Heart left ventricle (tissue), 16 donors: Measurements from ENCODE around the gene MED10. TPM values are rescaled to one million over a fixed set of nuclear protein-coding genes. Genes with fewer than 3 reads are reported as not detected.
A peak's percentile ranks its signal among the peaks of the same experiment; 100 is the strongest.

ENCODE experiments used
- ATAC-seq, 4 donors: fragments of 200-7000 bp; cut with Tn5 transposase; one replicate each; pipeline ENCODE4 v1.9.1; 2020 to 2022; ENCODE audit warnings: moderate library complexity in 4 of 4, mild to moderate bottlenecking in 3 of 4, moderate number of reproducible peaks in 1 of 4
- DNase-seq, 5 donors: peaks; one replicate each; pipeline ENCODE4 v3.0.0-alpha.2; 2020
- H3K27ac ChIP-seq, 12 donors: fragments of 200-600 bp; sonication (generic) in 4 of 12; one replicate each; pipeline versions ENCODE4 v1.5.0 to v1.8.0; 2016 to 2022; ENCODE audit warnings: mild to moderate bottlenecking in 2 of 12
- H3K27me3 ChIP-seq, 9 donors: fragments of 200-600 bp; sonication (generic) in 2 of 9; one replicate each; pipeline versions ENCODE4 v1.5.1 to v1.8.0; 2016 to 2022; ENCODE audit warnings: mild to moderate bottlenecking in 3 of 9
- H3K36me3 ChIP-seq, 9 donors: fragments of 200-600 bp; sonication (generic) in 2 of 9; one replicate each; pipeline versions ENCODE4 v1.5.0 to v1.8.0; 2018 to 2022; ENCODE audit warnings: mild to moderate bottlenecking in 2 of 9
- H3K4me1 ChIP-seq, 12 donors: fragments of 200-600 bp; sonication (generic) in 4 of 12; one replicate each; pipeline versions ENCODE4 v1.5.0 to v1.8.0; 2016 to 2022; ENCODE audit warnings: mild to moderate bottlenecking in 3 of 12
- H3K4me3 ChIP-seq, 12 donors: fragments of 200-600 bp; sonication (generic) in 4 of 12; one replicate each; pipeline versions ENCODE4 v1.5.0 to v1.8.0; 2017 to 2022; ENCODE audit warnings: mild to moderate bottlenecking in 9 of 12, moderate library complexity in 4 of 12
- H3K9me3 ChIP-seq, 12 donors: fragments of 200-600 bp; sonication (generic) in 4 of 12; one replicate each; pipeline versions ENCODE4 v1.5.0 to v1.8.0; 2016 to 2022; ENCODE audit warnings: mild to moderate bottlenecking in 1 of 12
- CTCF ChIP-seq, 12 donors: fragments of 200-600 bp; sonication (generic) in 4 of 12; IDR thresholded peaks; one replicate each; pipeline versions ENCODE4 v1.5.0 to v1.8.0; 2018 to 2022; ENCODE audit warnings: antibody characterized with exemption in 12 of 12, mild to moderate bottlenecking in 5 of 12
- POLR2A ChIP-seq, 2 donors: fragments of 450-650 bp; IDR thresholded peaks; one replicate each; pipeline ENCODE4 v1.6.1; 2017; ENCODE audit warnings: antibody characterized with exemption in 2 of 2, mild to moderate bottlenecking in 2 of 2, moderate library complexity in 2 of 2
- WGBS, 4 donors: extraction: QIAGEN DNeasy Blood & Tissue Kit in 2 of 4; methylation state at CpG; one replicate each; pipeline versions ENCODE4 v1.1.5 to v1.1.7; 2013 to 2018; 5-methylcytosine and 5-hydroxymethylcytosine counted together
- intact Hi-C, 10 donors: fragments of 100-400 bp; cut with DNase I; formaldehyde crosslinking; loops; one replicate each; pipeline versions ENCODE4 v1.11.1 to v1.14.2; 2022
- polyA plus RNA-seq, 2 donors: library from polyadenylated mRNA; stranded (reverse); fragments of 200-250 nt; gene quantifications; one replicate each; pipeline ENCODE4 v1.2.3, GENCODE V29; 2013
- total RNA-seq, 9 donors: library from RNA; depleted of rRNA in 2 of 9; stranded (reverse); fragments of >200 nt in 2 of 9; fragmentation: NEBNext Ultra II Directional in 3 of 9; extraction: Animal tissue kit (Norgen Biotek cat#: 25700) in 3 of 9; gene quantifications; one replicate each; pipeline versions ENCODE4 v1.1.0 to v1.2.4, GENCODE V29; 2016 to 2023
- donor health status: ischemic (EF 13 %, LVEDD 7.1; RV severe dilation, severe dysfunction).
- donor health status: healthy with polysubstance abuse.
- donor health status: DM: no; HTN: yes; CAD: no.
- donor health status: DM: no; HTN: no; CAD: no.
- donor health status: ischemic (EF 25% LVEDD 6.9; RV normal size, moderate dysfunction).
- donor health status: ischemic (EF 25% LVEDD 5.7; RV mildly dilated, moderate dysfunction).
- donor health status: healthy.
- donor health status: DM: yes; HTN: yes; CAD: no.
- donor health status: ischemic (EF 35%, LVEDD 5.7; RV mildly dilated, moderate dysfunction).
- donor health status: nonischemic (EF 11% LVEDD 7.7; RV severe dilation, severe dysfunction).
- donor health status: DM: yes; HTN: yes; CAD: no.
- donor health status: PGD.
- donor health status: ischemic (EF 29% LVEDD 5.4; RV normal size, mild dysfunction).
- donor health status: nonischemic (EF 23%, LVEDD 6.1; RV moderate dilation, normal function).

Gene MED10
- total and polyA plus RNA-seq, 11 donors: 13.2 to 51.9 (median 23.9) TPM

- Histone ChIP-seq H3K4me1 (peaks cover 0 to 22% (median 10%) of the 10 kb centered on the region in 12 donors), H3K9me3 (no peaks in the 10 kb centered on the region), H3K27me3 (no peaks in the 10 kb centered on the region), H3K4me3 (no peak overlapping the region), H3K27ac (peak overlapping the region in 4 of 12 donors; percentile 15 to 46 (median 44)), H3K36me3 (peaks cover 0 to 98% (median 94%) of the 10 kb centered on the region in 9 donors)
- DNase-seq (no peak), ATAC-seq (peak in 3 of 4 donors; percentile 46 to 91 (median 58))
- no peak for TF ChIP-seq CTCF (IDR thresholded peaks at IDR 0.05)
- TF ChIP-seq POLR2A (IDR thresholded peaks at IDR 0.05): no peak
- intact Hi-C loops: loop anchor here in 8 of 10 donors (10.0 kb wide), 11 partner anchors 72 to 878 kb away; partner anchors contain the start of genes TENT4A (in 2 of the 8), NSUN2 (in 1 of the 8), SRD5A1 (in 1 of the 8) and UBE2QL1 (in 1 of the 8)
- 69 to 77% (median 72%) methylated on average over 23 of the region's 23 CpGs for WGBS, 4 donors
These were observed 5.9 kb downstream of the MED10 start for GRCh38 chr5:6372251-6373080.

DNA sequence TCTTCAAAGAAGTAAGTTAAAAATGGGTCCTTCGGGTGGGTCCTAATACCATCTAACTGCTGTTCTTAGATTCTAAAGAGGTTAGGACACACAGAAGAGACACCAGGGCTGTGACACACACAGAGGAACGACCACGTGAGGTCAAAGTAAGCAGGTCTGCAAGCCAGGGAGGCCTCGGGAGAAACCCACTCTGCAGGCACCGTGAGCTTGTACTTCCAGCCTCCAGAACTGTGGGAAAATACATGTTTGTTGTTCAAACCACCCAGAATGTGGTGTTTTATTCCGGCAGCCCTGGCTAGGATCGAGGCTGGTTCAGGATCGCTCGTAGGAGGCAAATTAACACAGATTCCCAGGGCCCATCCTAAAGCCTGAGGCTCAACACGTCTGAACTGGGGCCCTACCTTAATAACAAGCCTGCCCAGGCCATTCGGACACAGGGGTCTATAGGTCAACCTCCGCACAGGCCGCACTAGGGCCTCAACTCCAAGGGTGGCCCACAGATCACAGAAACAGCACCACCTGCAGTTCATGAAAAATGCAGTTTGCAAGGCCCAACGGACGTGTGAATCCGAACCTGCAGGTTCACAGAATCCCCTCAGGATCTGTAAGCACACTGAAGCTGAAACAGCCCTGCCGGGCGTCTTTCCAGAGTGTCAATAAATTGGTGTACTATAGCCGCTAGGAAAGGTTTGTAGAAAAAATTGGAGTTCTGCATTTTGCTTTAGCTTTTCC is 7.1 kb downstream of the MED10 start:
- Histone ChIP-seq H3K36me3 (peaks cover 0 to 99% (median 89%) of the 10 kb centered on the region in 9 donors), H3K4me1 (peaks cover 0 to 10% (median 0%) of the 10 kb centered on the region in 12 donors), H3K9me3 (no peaks in the 10 kb centered on the region), H3K27ac (no peak overlapping the region), H3K27me3 (no peaks in the 10 kb centered on the region), H3K4me3 (no peak overlapping the region)
- ATAC-seq (no peak), DNase-seq (no peak)
- WGBS, 4 donors: 94 to 98% (median 97%) methylated on average over 17 to 19 of the region's 19 CpGs
- intact Hi-C loops: loop anchor here in 8 of 10 donors (10.0 kb wide), 11 partner anchors 74 to 876 kb away; partner anchors contain the start of genes TENT4A (in 2 of the 8), NSUN2 (in 1 of the 8), SRD5A1 (in 1 of the 8) and UBE2QL1 (in 1 of the 8)
- no peak for TF ChIP-seq CTCF (IDR thresholded peaks at IDR 0.05)
- no peak for TF ChIP-seq POLR2A (IDR thresholded peaks at IDR 0.05)

DNA sequence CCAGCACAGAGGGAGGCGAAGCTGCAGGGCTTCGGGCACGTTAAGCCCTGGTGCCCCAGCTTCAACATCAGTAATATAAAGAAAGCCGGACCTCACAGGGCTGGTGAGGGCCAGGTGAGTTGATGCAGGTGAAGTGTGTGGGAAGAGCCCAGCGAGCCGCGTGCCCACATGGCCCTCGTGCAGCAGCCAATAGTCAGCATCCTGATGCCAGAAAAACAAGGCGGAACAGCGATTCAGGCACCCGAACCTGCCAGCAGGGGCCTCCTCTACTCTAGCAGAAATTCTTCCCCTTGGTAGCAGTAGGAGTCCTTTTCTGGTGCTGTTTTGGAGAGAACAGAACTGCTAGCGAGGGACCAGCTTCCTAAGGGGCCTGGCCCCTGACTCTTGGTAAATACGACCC is 7.8 kb downstream of the MED10 start:
- Histone ChIP-seq H3K4me1 (peaks cover 0 to 5% (median 0%) of the 10 kb centered on the region in 12 donors), H3K36me3 (peaks cover 0 to 98% (median 82%) of the 10 kb centered on the region in 9 donors), H3K27me3 (no peaks in the 10 kb centered on the region), H3K27ac (no peak overlapping the region), H3K4me3 (no peak overlapping the region), H3K9me3 (no peaks in the 10 kb centered on the region)
- intact Hi-C loops: loop anchor here in 8 of 10 donors (10.0 kb wide), 11 partner anchors 74 to 876 kb away; partner anchors contain the start of genes TENT4A (in 2 of the 8), NSUN2 (in 1 of the 8), SRD5A1 (in 1 of the 8) and UBE2QL1 (in 1 of the 8)
- ATAC-seq (no peak), DNase-seq (no peak)
- 87 to 94% (median 89%) methylated on average over 13 of the region's 13 CpGs for WGBS, 4 donors
- no peak for TF ChIP-seq POLR2A (IDR thresholded peaks at IDR 0.05)
- no peak for TF ChIP-seq CTCF (IDR thresholded peaks at IDR 0.05)
